PFSK-1 (cell line): ENCODE measurements around the gene NDUFS6.

Source experiments
- FOXP2 ChIP-seq: optimal IDR thresholded peaks from 2 replicates; pipeline ENCODE3; 2011; ENCODE audit warnings: borderline replicate concordance, control low read depth, inconsistent platforms; ENCODE audit not compliant: insufficient read depth; ENCODE audit errors: extremely low read length, extremely low read depth
- POLR2AphosphoS5 ChIP-seq: IDR thresholded peaks from 2 replicates; pipeline ENCODE4 v1.6.1; 2012; ENCODE audit warnings: low read depth, mild to moderate bottlenecking, control low read depth, low read length, moderate library complexity
- SIN3A ChIP-seq: IDR thresholded peaks from 2 replicates; pipeline ENCODE4 v1.6.1; 2012; ENCODE audit warnings: mild to moderate bottlenecking, low read length, moderate library complexity, borderline replicate concordance; ENCODE audit not compliant: insufficient read depth
- TAF1 ChIP-seq: IDR thresholded peaks from 2 replicates; pipeline ENCODE4 v1.6.1; 2012; ENCODE audit warnings: low read length, control low read depth, borderline replicate concordance; ENCODE audit not compliant: insufficient read depth
- TF ChIP-seq, protein P1 (sequence below), 2 experiments: IDR thresholded peaks; 2 replicates each; pipeline versions ENCODE4 v1.6.1 to v1.8.0; 2011 to 2012; ENCODE audit warnings: low read depth in 2 of 2, low read length in 2 of 2, control low read depth in 1 of 2, inconsistent platforms in 1 of 2, mild to moderate bottlenecking in 1 of 2, moderate library complexity in 1 of 2; ENCODE audit not compliant: insufficient read depth in 1 of 2

Gene NDUFS6

DNA sequence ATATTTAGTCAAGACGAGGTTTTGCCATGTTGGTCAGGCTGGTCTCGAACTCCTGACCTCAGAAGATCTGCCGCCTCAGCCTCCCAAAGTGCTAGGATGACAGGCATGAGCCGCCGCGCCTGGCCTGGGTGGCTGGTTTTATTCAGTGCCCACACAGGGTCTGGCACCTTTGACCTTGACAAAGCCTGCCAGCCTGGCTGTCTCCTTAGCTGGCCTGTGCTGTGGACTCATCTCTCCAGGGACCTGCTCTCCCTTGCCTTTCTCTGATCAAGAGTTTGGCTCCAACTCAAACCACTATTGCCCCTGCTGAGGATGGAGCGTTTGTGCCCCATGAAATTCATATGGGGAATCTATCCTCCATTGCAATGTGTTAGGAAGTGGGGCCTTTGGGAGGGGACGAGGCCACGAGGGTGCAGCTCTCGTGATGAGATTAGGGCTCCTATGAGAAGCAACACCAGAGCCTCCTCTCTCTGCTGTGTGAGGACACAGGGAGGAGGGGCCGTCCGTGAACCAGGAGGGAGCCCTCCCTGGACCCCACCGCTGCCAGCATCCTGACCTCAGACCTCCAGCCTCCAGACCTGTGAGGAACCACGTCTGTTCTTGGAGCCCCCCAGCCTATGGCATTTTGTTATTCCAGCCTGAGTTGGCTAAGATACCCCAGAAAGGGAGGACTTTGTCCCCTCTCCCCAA, 46.5 kb upstream of the NDUFS6 start:
- TF ChIP-seq POLR2AphosphoS5, result no peak
- TF ChIP-seq, protein P1, sequence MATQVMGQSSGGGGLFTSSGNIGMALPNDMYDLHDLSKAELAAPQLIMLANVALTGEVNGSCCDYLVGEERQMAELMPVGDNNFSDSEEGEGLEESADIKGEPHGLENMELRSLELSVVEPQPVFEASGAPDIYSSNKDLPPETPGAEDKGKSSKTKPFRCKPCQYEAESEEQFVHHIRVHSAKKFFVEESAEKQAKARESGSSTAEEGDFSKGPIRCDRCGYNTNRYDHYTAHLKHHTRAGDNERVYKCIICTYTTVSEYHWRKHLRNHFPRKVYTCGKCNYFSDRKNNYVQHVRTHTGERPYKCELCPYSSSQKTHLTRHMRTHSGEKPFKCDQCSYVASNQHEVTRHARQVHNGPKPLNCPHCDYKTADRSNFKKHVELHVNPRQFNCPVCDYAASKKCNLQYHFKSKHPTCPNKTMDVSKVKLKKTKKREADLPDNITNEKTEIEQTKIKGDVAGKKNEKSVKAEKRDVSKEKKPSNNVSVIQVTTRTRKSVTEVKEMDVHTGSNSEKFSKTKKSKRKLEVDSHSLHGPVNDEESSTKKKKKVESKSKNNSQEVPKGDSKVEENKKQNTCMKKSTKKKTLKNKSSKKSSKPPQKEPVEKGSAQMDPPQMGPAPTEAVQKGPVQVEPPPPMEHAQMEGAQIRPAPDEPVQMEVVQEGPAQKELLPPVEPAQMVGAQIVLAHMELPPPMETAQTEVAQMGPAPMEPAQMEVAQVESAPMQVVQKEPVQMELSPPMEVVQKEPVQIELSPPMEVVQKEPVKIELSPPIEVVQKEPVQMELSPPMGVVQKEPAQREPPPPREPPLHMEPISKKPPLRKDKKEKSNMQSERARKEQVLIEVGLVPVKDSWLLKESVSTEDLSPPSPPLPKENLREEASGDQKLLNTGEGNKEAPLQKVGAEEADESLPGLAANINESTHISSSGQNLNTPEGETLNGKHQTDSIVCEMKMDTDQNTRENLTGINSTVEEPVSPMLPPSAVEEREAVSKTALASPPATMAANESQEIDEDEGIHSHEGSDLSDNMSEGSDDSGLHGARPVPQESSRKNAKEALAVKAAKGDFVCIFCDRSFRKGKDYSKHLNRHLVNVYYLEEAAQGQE (IDR thresholded peaks at IDR 0.05; ENCODE audit: insufficient read depth in 1 of 2, low read depth in 2 of 2, low read length in 2 of 2), result no peak
- no peak for TF ChIP-seq TAF1
- TF ChIP-seq SIN3A, result no peak

DNA sequence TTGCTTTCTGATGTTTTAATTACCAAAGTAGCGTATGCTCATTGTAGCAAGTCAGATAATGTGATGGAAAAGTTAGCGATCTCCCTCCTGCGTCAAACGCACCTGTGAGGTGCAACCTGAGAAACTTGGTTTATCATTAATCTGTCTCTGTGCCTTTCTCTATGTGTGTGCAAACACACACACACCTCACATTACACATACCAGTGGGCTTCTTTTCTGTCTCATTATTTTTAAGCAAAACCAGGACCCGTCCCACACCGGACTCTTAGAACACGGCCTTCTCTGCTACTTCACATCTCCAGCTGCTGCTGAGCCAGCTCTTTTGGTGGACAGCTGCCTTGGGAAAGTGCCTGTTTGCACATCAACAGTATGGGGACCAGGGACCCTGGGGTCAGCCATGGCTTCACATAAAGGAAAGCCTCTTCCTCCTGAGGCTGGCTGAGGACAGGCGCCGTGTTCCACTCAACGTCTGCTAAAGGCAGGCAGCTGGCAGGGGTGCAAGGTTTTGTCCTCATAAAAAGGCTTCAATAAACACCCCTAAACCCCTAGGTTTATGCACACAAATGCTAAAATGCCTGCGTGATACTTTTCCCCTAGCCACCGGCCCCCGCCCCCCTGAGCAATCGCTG, 45.8 kb upstream of the NDUFS6 start:
- TF ChIP-seq POLR2AphosphoS5, result no peak
- TF ChIP-seq FOXP2, result no peak
- no peak for TF ChIP-seq SIN3A
- TF ChIP-seq TAF1, result no peak
- TF ChIP-seq, protein P1 (IDR thresholded peaks at IDR 0.05; ENCODE audit: insufficient read depth in 1 of 2, low read depth in 2 of 2, low read length in 2 of 2), result no peak

DNA sequence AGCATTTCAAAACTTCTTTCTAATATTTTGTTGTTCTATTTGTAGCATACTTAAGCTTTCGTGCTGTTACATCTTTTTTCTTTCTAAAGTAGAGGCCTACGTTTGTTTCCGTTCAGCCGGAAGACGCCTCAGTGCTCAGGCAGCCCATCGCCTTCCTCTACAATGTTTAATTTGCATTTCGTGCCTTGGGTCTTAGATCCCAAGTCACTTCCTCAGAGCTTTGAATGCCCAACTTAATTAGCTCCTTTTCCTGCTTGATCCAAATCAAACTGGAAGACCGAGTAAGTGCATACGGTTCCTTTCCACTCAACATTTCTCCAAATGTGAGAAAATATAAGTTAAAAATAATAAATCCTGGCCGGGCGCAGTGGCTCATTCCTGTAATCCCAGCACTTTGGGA, 44.7 kb upstream of the NDUFS6 start:
- TF ChIP-seq FOXP2 (no peak), TAF1 (no peak), POLR2AphosphoS5 (no peak), SIN3A (no peak)
- TF ChIP-seq, protein P1 (IDR thresholded peaks at IDR 0.05; ENCODE audit: insufficient read depth in 1 of 2, low read depth in 2 of 2, low read length in 2 of 2), result no peak

DNA sequence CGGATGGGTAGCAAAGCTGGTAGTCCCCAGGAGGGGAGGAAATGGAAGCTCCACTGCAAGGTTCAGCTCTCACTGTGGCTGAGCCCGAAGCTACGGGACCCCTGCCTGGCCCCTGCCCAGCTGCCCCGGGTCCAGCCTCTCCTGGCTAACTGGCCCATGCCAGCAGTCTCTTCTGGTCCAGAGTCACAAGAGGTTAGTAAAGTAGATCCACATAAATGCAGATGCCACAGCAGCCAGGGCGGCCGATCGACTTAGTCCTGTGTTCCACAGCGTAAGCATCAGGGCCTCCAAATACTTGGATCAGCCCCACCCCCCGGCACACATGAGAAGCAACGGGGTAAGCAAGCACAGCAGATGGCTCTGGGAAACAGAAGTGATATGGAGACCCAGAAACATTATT, 43.7 kb upstream of the NDUFS6 start:
- TF ChIP-seq TAF1, result no peak
- no peak for TF ChIP-seq FOXP2
- no peak for TF ChIP-seq POLR2AphosphoS5
- no peak for TF ChIP-seq SIN3A
- TF ChIP-seq, protein P1 (IDR thresholded peaks at IDR 0.05; ENCODE audit: insufficient read depth in 1 of 2, low read depth in 2 of 2, low read length in 2 of 2), result no peak
